HUDEP-2 (cell line): Measurements from ENCODE around the gene DISP1.

ENCODE experiments used
- DNase-seq, 76 experiments: peaks; one replicate each; lab custom pipeline; 2025; ENCODE audit not compliant: unreplicated experiment in 76 of 76; lab: John Stamatoyannopoulos, UW

DISP1 gene

GRCh38 chr1:222814536-222815439 lies at the start of gene DISP1:
DISP1 (plus strand) TSS chr1:222815039; CDS start chr1:222942824, 127,785 bp downstream.
- DNase-seq: peak in 67 of 76 experiments; percentile 7 to 71 (median 46)

GRCh38 chr1:222767152-222767571 lies 47.7 kb upstream of the DISP1 start:
- no peak for DNase-seq

- DNase-seq: no peak
Observed at GRCh38 chr1:222768592-222768991, 46.2 kb upstream of the DISP1 start.

GRCh38 chr1:222769181-222769580 lies 45.7 kb upstream of the DISP1 start:
- DNase-seq: peak in 6 of 76 experiments; percentile 3 to 28 (median 10)

- DNase-seq: no peak
Observed at GRCh38 chr1:222769971-222770620, 44.7 kb upstream of the DISP1 start.

GRCh38 chr1:222772996-222773379 lies 41.9 kb upstream of the DISP1 start:
- no peak for DNase-seq

- DNase-seq: no peak
Observed at GRCh38 chr1:222777463-222777862, 37.4 kb upstream of the DISP1 start.

- DNase-seq: no peak
Observed at GRCh38 chr1:222777977-222778376, 36.9 kb upstream of the DISP1 start.

- DNase-seq: no peak
Observed at GRCh38 chr1:222781251-222781650, 33.6 kb upstream of the DISP1 start.

GRCh38 chr1:222783051-222783450 lies 31.8 kb upstream of the DISP1 start:
- DNase-seq: no peak

GRCh38 chr1:222784371-222784770 lies 30.5 kb upstream of the DISP1 start:
- no peak for DNase-seq

GRCh38 chr1:222784916-222785315 lies 29.9 kb upstream of the DISP1 start:
- no peak for DNase-seq

- DNase-seq: no peak
Observed at GRCh38 chr1:222785529-222785928, 29.3 kb upstream of the DISP1 start.

GRCh38 chr1:222786121-222786520 lies 28.7 kb upstream of the DISP1 start:
- DNase-seq: no peak

GRCh38 chr1:222787729-222788128 lies 27.1 kb upstream of the DISP1 start:
- DNase-seq: no peak

- no peak for DNase-seq
Observed at GRCh38 chr1:222788402-222789156, 26.3 kb upstream of the DISP1 start.

- no peak for DNase-seq
Observed at GRCh38 chr1:222790115-222790514, 24.7 kb upstream of the DISP1 start.

- no peak for DNase-seq
Observed at GRCh38 chr1:222790520-222790919, 24.3 kb upstream of the DISP1 start.

- no peak for DNase-seq
Observed at GRCh38 chr1:222791006-222791710, 23.7 kb upstream of the DISP1 start.

- DNase-seq: no peak
Observed at GRCh38 chr1:222792744-222793143, 22.1 kb upstream of the DISP1 start.
